H9 (cell line): Measurements from ENCODE around the gene UBE2D2. TPM values are rescaled to one million over a fixed set of nuclear protein-coding genes. Genes with fewer than 3 reads are reported as not detected.
A peak's percentile ranks its signal among the peaks of the same experiment; 100 is the strongest.

Experiments used
- DNase-seq: peaks from one replicate; pipeline ENCODE4 v3.0.0-alpha.2; 2017
- H2AFZ ChIP-seq: one replicate; pipeline ENCODE4 v1.6.1; 2013; ENCODE audit warnings: mild to moderate bottlenecking, low read length, control low read depth, moderate library complexity
- H2AK5ac ChIP-seq: 2 replicates; pipeline ENCODE4 v1.6.1; 2013; ENCODE audit warnings: low read length, control low read depth, mixed read lengths; ENCODE audit not compliant: insufficient read length
- H2BK120ac ChIP-seq: one replicate; pipeline ENCODE4 v1.6.1; 2013; ENCODE audit warnings: low read depth, mild to moderate bottlenecking, low read length, control low read depth, inconsistent platforms; ENCODE audit not compliant: poor library complexity, severe bottlenecking
- H2BK12ac ChIP-seq: 2 replicates; pipeline ENCODE4 v1.6.1; 2013; ENCODE audit warnings: low read length, control low read depth, mixed read lengths, low read depth; ENCODE audit not compliant: insufficient read length
- H2BK15ac ChIP-seq: 2 replicates; pipeline ENCODE4 v1.6.1; 2013; ENCODE audit warnings: low read depth, low read length, control low read depth
- H2BK20ac ChIP-seq: one replicate; pipeline ENCODE4 v1.6.1; 2013; ENCODE audit warnings: low read depth, mild to moderate bottlenecking, low read length, control low read depth, inconsistent platforms; ENCODE audit not compliant: poor library complexity, severe bottlenecking
- H2BK5ac ChIP-seq: 2 replicates; pipeline ENCODE4 v1.6.1; 2013; ENCODE audit warnings: low read length, control low read depth, mixed read lengths; ENCODE audit not compliant: insufficient read length
- H3K14ac ChIP-seq: 2 replicates; pipeline ENCODE4 v1.6.1; 2013; ENCODE audit warnings: low read length, control low read depth; ENCODE audit not compliant: insufficient read depth
- H3K18ac ChIP-seq: 2 replicates; pipeline ENCODE4 v1.6.1; 2013; ENCODE audit warnings: low read depth, mild to moderate bottlenecking, mixed read lengths, low read length, control low read depth; ENCODE audit not compliant: insufficient read length
- H3K23ac ChIP-seq: 2 replicates; pipeline ENCODE4 v1.6.1; 2013; ENCODE audit warnings: low read length, control low read depth, mixed read lengths, low read depth; ENCODE audit not compliant: insufficient read length
- H3K23me2 ChIP-seq: 2 replicates; pipeline ENCODE4 v1.6.1; 2013; ENCODE audit warnings: low read depth, mild to moderate bottlenecking, mixed read lengths, low read length, control low read depth; ENCODE audit not compliant: insufficient read length, poor library complexity, severe bottlenecking
- H3K27ac ChIP-seq: 2 replicates; pipeline ENCODE4 v1.5.1; 2013; ENCODE audit warnings: low read length, control low read depth, mixed read lengths, low read depth; ENCODE audit not compliant: insufficient read length
- H3K27me3 ChIP-seq: 2 replicates; pipeline ENCODE4 v1.6.1; 2013; ENCODE audit warnings: low read length, control low read depth, inconsistent platforms; ENCODE audit not compliant: insufficient read depth
- H3K4ac ChIP-seq: 2 replicates; pipeline ENCODE4 v1.6.1; 2013; ENCODE audit warnings: low read depth, mild to moderate bottlenecking, control low read depth, inconsistent platforms, low read length, moderate library complexity
- H3K4me1 ChIP-seq: 2 replicates; pipeline ENCODE4 v1.6.1; 2013; ENCODE audit warnings: low read length, control low read depth, inconsistent platforms; ENCODE audit not compliant: insufficient read depth
- H3K4me2 ChIP-seq: 2 replicates; pipeline ENCODE4 v1.6.1; 2013; ENCODE audit warnings: low read length, control low read depth, mixed read lengths; ENCODE audit not compliant: insufficient read length, insufficient read depth
- H3K56ac ChIP-seq: 2 replicates; pipeline ENCODE4 v1.6.1; 2013; ENCODE audit warnings: low read depth, mild to moderate bottlenecking, mixed read lengths, low read length, control low read depth; ENCODE audit not compliant: insufficient read length
- H3K79me1 ChIP-seq: 2 replicates; pipeline ENCODE4 v1.6.1; 2013; ENCODE audit warnings: low read depth, mild to moderate bottlenecking, moderate library complexity, low read length, control low read depth, inconsistent platforms; ENCODE audit not compliant: insufficient read depth, poor library complexity, severe bottlenecking
- H3K79me2 ChIP-seq: 2 replicates; pipeline ENCODE4 v1.6.1; 2013; ENCODE audit warnings: low read length, control low read depth, inconsistent platforms; ENCODE audit not compliant: insufficient read depth
- H3K9ac ChIP-seq: 2 replicates; pipeline ENCODE4 v1.6.1; 2013; ENCODE audit warnings: low read length, control low read depth, mixed read lengths; ENCODE audit not compliant: insufficient read length; ENCODE audit errors: extremely low read depth
- H3K9me3 ChIP-seq: one replicate; pipeline ENCODE4 v1.6.1; 2013; ENCODE audit warnings: low read depth, low read length, inconsistent platforms; ENCODE audit not compliant: control insufficient read depth
- H3T11ph ChIP-seq: one replicate; pipeline ENCODE4 v1.6.1; 2013; ENCODE audit warnings: mild to moderate bottlenecking, low read length, control low read depth, inconsistent platforms
- H4K20me1 ChIP-seq: one replicate; pipeline ENCODE4 v1.6.1; 2013; ENCODE audit not compliant: control insufficient read depth, insufficient read length, insufficient read depth
- H4K5ac ChIP-seq: 2 replicates; pipeline ENCODE4 v1.6.1; 2013; ENCODE audit warnings: low read depth, mild to moderate bottlenecking, mixed read lengths, low read length, control low read depth; ENCODE audit not compliant: insufficient read length
- H4K8ac ChIP-seq: replicated peaks from 2 replicates; pipeline ENCODE4 v1.6.1; 2013; ENCODE audit warnings: low read length, control low read depth, mixed read lengths, low read depth; ENCODE audit not compliant: insufficient read length
- H4K91ac ChIP-seq: 2 replicates; pipeline ENCODE4 v1.6.1; 2013; ENCODE audit warnings: low read depth, mild to moderate bottlenecking, moderate library complexity, mixed read lengths, low read length, control low read depth; ENCODE audit not compliant: insufficient read length
- H3K27ac Mint-ChIP-seq, 3 experiments: 2 replicates in 2 of 3; 3 replicates in 1 of 3; pipeline ENCODE4 v1.8.0; 2020 to 2021; ENCODE audit warnings: mixed read lengths in 3 of 3, mild to moderate bottlenecking in 1 of 3, moderate library complexity in 1 of 3
- H3K27me3 Mint-ChIP-seq: 2 replicates; pipeline ENCODE4 v1.8.0; 2021; ENCODE audit warnings: low read depth, mild to moderate bottlenecking, moderate library complexity, mixed read lengths
- H3K36me3 Mint-ChIP-seq, 3 experiments: 2 replicates in 2 of 3; 3 replicates in 1 of 3; pipeline ENCODE4 v1.8.0; 2020 to 2021; ENCODE audit warnings: low read depth in 3 of 3, mixed read lengths in 3 of 3; ENCODE audit not compliant: insufficient read depth in 1 of 3
- H3K4me1 Mint-ChIP-seq, 2 experiments: 2 replicates each; pipeline ENCODE4 v1.8.0; 2020; ENCODE audit warnings: mixed read lengths in 2 of 2
- H3K4me3 Mint-ChIP-seq, 2 experiments: 2 replicates in 1 of 2; 3 replicates in 1 of 2; pipeline ENCODE4 v1.8.0; 2020 to 2021; ENCODE audit warnings: mild to moderate bottlenecking in 2 of 2, mixed read lengths in 2 of 2, moderate library complexity in 1 of 2
- H3K9me3 Mint-ChIP-seq, 2 experiments: 2 replicates in 1 of 2; 3 replicates in 1 of 2; pipeline ENCODE4 v1.8.0; 2020; ENCODE audit warnings: mild to moderate bottlenecking in 2 of 2, mixed read lengths in 2 of 2, moderate library complexity in 1 of 2
- CTCF ChIP-seq: fragments of 200-600 bp; sonication (generic); conservative IDR thresholded peaks from 3 replicates; pipeline ENCODE4 v1.8.0; 2021; ENCODE audit warnings: antibody characterized with exemption, mild to moderate bottlenecking
- WGBS: extraction: QIAGEN DNeasy Blood & Tissue Kit; methylation state at CpG from one replicate; pipeline ENCODE4 v1.1.7; 2013; ENCODE audit warnings: missing lambda C conversion rate, low lambda C conversion rate, mixed read lengths; ENCODE audit not compliant: insufficient read length; ENCODE audit errors: extremely low coverage; 5-methylcytosine and 5-hydroxymethylcytosine counted together
- total RNA-seq: library from RNA; stranded (reverse); gene quantifications from 2 replicates; pipeline ENCODE4 v1.2.1, GENCODE V29; 2021

The UBE2D2 gene
- total RNA-seq, 1 experiment from 2014 or later: 236 TPM

- H2AK5ac ChIP-seq: no peak overlapping the region
- H3K23ac ChIP-seq: no peak overlapping the region
- no peaks in the 10 kb centered on the region for H3K79me1 ChIP-seq
- no peak overlapping the region for H2BK12ac ChIP-seq
- no CpG with 5 or more reads among the region's 57 CpGs for WGBS
- H3K9me3 ChIP-seq: no peaks in the 10 kb centered on the region
- no peak overlapping the region for H2AFZ ChIP-seq
- no peak overlapping the region for H4K91ac ChIP-seq
- no peak overlapping the region for H2BK20ac ChIP-seq
- H3K9me3 Mint-ChIP-seq: no peaks in the 10 kb centered on the region
- no peaks in the 10 kb centered on the region for H3K23me2 ChIP-seq
- H3K79me2 ChIP-seq: peaks cover 32% of the 10 kb centered on the region; the same call in 1 of the 2 replicates
- peak overlapping the region; percentile 65 for H3K18ac ChIP-seq
- H3K9ac ChIP-seq: peak overlapping the region; percentile 83
- H3K4me2 ChIP-seq: peak overlapping the region; percentile 83
- no peak overlapping the region for H3K56ac ChIP-seq
- H2BK5ac ChIP-seq: no peak overlapping the region
- no peak overlapping the region for H3K27ac ChIP-seq
- H2BK15ac ChIP-seq: no peak overlapping the region
- H3K4me1 Mint-ChIP-seq: peaks cover 19 to 34% of the 10 kb centered on the region in 2 experiments
- H3K27me3 ChIP-seq: no peaks in the 10 kb centered on the region
- no peak for TF ChIP-seq CTCF
- peak overlapping the region; percentile 88 for H3K14ac ChIP-seq
- peak; percentile 36 for DNase-seq
- H3T11ph ChIP-seq: no peak overlapping the region
- peak overlapping the region; percentile 89 to 97 for H3K4me3 Mint-ChIP-seq
- no peak overlapping the region for H2BK120ac ChIP-seq
- no peaks in the 10 kb centered on the region for H3K27me3 Mint-ChIP-seq
- H4K8ac ChIP-seq: no peak overlapping the region
- no peaks in the 10 kb centered on the region for H4K20me1 ChIP-seq
- peak overlapping the region; percentile 74 to 95 (median 78) for H3K27ac Mint-ChIP-seq
- no peak overlapping the region for H4K5ac ChIP-seq
- H3K4ac ChIP-seq: no peak overlapping the region
- peaks cover 24 to 35% (median 27%) of the 10 kb centered on the region in 3 experiments for H3K36me3 Mint-ChIP-seq
- no peaks in the 10 kb centered on the region for H3K4me1 ChIP-seq
Measured at GRCh38 chr5:139561655-139562451, 714 bp downstream of the UBE2D2 start.
